PC-3 (cell line): ENCODE results near the gene NPHP3.
"Not testable (repeated sequence)": the region's sequence is repeated elsewhere in the genome, so short reads cannot be mapped to it uniquely, and the experiment has no call there.

Experiments used
- CTCF ChIP-seq: fragments of 300-600 bp; sonication (generic); conservative IDR thresholded peaks from 2 replicates; pipeline ENCODE4 v1.5.1; 2017; ENCODE audit warnings: antibody characterized with exemption, low read depth, mild to moderate bottlenecking, low read length
- EZH2 ChIP-seq: fragments of 300-600 bp; sonication (generic); IDR thresholded peaks from one replicate; pipeline ENCODE4 v1.6.1; 2017; ENCODE audit warnings: antibody characterized with exemption, mild to moderate bottlenecking, low read length; ENCODE audit not compliant: unreplicated experiment
- EZH2phosphoT487 ChIP-seq: fragments of 300-600 bp; sonication (generic); IDR thresholded peaks from 2 replicates; pipeline ENCODE4 v1.6.1; 2018; ENCODE audit warnings: mild to moderate bottlenecking, antibody characterized with exemption, low read length, borderline replicate concordance

- TF ChIP-seq EZH2phosphoT487, CTCF, EZH2: not testable (repeated sequence)
Observed at GRCh38 chr3:132746720-132747119, 24.5 kb upstream of the NPHP3 start.
